ENCODE measurements around the gene SEMA6B. TPM values are rescaled to one million over a fixed set of nuclear protein-coding genes. Genes with fewer than 3 reads are reported as not detected.
"Not testable (repeated sequence)": the region's sequence is repeated elsewhere in the genome, so short reads cannot be mapped to it uniquely, and the experiment has no call there.

Gene SEMA6B
- polyA plus RNA-seq, 1 donor: 3.3 TPM

GRCh38 chr19:4543842-4544647 is 15.4 kb downstream of the SEMA6B start:
- Histone ChIP-seq H3K9me3 (ENCODE audit: control insufficient read depth, low read depth, low read length) (peaks cover 10% of the 10 kb centered on the region), H3K27me3 (ENCODE audit: control insufficient read depth, insufficient read depth, low read length) (no peaks in the 10 kb centered on the region), H3K4me3 (ENCODE audit: low read length) (no peak overlapping the region), H3K36me3 (ENCODE audit: control insufficient read depth, insufficient read depth, low read length) (no peaks in the 10 kb centered on the region), H3K4me1 (ENCODE audit: control insufficient read depth, insufficient read depth, low read length) (no peaks in the 10 kb centered on the region), H3K27ac (ENCODE audit: low read length) (no peak overlapping the region)
- no peak for DNase-seq
- 93% methylated on average over 6 of the region's 87 CpGs for WGBS (ENCODE audit: insufficient coverage, low lambda C conversion rate)

- no peak for DNase-seq
- H3K4me3 ChIP-seq (ENCODE audit: low read length): no peak overlapping the region
- no peaks in the 10 kb centered on the region for H3K27me3 ChIP-seq (ENCODE audit: control insufficient read depth, insufficient read depth, low read length)
- H3K36me3 ChIP-seq (ENCODE audit: control insufficient read depth, insufficient read depth, low read length): no peaks in the 10 kb centered on the region
- no peaks in the 10 kb centered on the region for H3K4me1 ChIP-seq (ENCODE audit: control insufficient read depth, insufficient read depth, low read length)
- H3K27ac ChIP-seq (ENCODE audit: low read length): no peak overlapping the region
- H3K9me3 ChIP-seq (ENCODE audit: control insufficient read depth, low read depth, low read length): peaks cover 10% of the 10 kb centered on the region
- WGBS (ENCODE audit: insufficient coverage, low lambda C conversion rate): no CpG with 5 or more reads among the region's 77 CpGs
Measured at GRCh38 chr19:4542896-4543841, 16.3 kb downstream of the SEMA6B start.

- not testable (repeated sequence) for H3K27me3 ChIP-seq (ENCODE audit: control insufficient read depth, insufficient read depth, low read length); H3K4me3 ChIP-seq (ENCODE audit: low read length); DNase-seq; H3K4me1 ChIP-seq (ENCODE audit: control insufficient read depth, insufficient read depth, low read length); H3K36me3 ChIP-seq (ENCODE audit: control insufficient read depth, insufficient read depth, low read length); H3K27ac ChIP-seq (ENCODE audit: low read length)
- no CpG with 5 or more reads among the region's 12 CpGs for WGBS (ENCODE audit: insufficient coverage, low lambda C conversion rate)
- H3K9me3 ChIP-seq (ENCODE audit: control insufficient read depth, low read depth, low read length): peaks cover 10% of the 10 kb centered on the region
Measured at GRCh38 chr19:4541806-4542145, 17.7 kb downstream of the SEMA6B start.

- Histone ChIP-seq H3K27ac (ENCODE audit: low read length) (no peak overlapping the region), H3K9me3 (ENCODE audit: control insufficient read depth, low read depth, low read length) (peaks cover 10% of the 10 kb centered on the region), H3K4me1 (ENCODE audit: control insufficient read depth, insufficient read depth, low read length) (no peaks in the 10 kb centered on the region), H3K27me3 (ENCODE audit: control insufficient read depth, insufficient read depth, low read length) (no peaks in the 10 kb centered on the region), H3K36me3 (ENCODE audit: control insufficient read depth, insufficient read depth, low read length) (no peaks in the 10 kb centered on the region), H3K4me3 (ENCODE audit: low read length) (no peak overlapping the region)
- no peak for DNase-seq
- 80% methylated on average over 1 of the region's 12 CpGs for WGBS (ENCODE audit: insufficient coverage, low lambda C conversion rate)
Measured at GRCh38 chr19:4541114-4541805, 18.2 kb downstream of the SEMA6B start.

- H3K9me3 ChIP-seq (ENCODE audit: control insufficient read depth, low read depth, low read length): peaks cover 13% of the 10 kb centered on the region
- H3K4me3 ChIP-seq (ENCODE audit: low read length): no peak within 1 kb of the TSS
- H3K27me3 ChIP-seq (ENCODE audit: control insufficient read depth, insufficient read depth, low read length): peaks cover 5% of the 10 kb centered on the region
- DNase-seq: peak; percentile 64 to 83
- H3K4me1 ChIP-seq (ENCODE audit: control insufficient read depth, insufficient read depth, low read length): peaks cover 8% of the 10 kb centered on the region
- peak within 1 kb of the TSS; percentile 6 for H3K27ac ChIP-seq (ENCODE audit: low read length)
- H3K36me3 ChIP-seq (ENCODE audit: control insufficient read depth, insufficient read depth, low read length): no peaks in the 10 kb centered on the region
- WGBS (ENCODE audit: insufficient coverage, low lambda C conversion rate): no CpG with 5 or more reads among the region's 14 CpGs
Measured at GRCh38 chr19:4539693-4540581, 19.5 kb downstream of the SEMA6B start, which contains the start of gene LRG1. LRG1 (minus strand) TSS chr19:4540036; CDS start chr19:4540013, 23 bp downstream.

- Histone ChIP-seq H3K27me3 (ENCODE audit: control insufficient read depth, insufficient read depth, low read length) (peaks cover 10% of the 10 kb centered on the region), H3K4me1 (ENCODE audit: control insufficient read depth, insufficient read depth, low read length) (peaks cover 8% of the 10 kb centered on the region), H3K4me3 (ENCODE audit: low read length) (no peak overlapping the region), H3K27ac (ENCODE audit: low read length) (no peak overlapping the region), H3K9me3 (ENCODE audit: control insufficient read depth, low read depth, low read length) (peaks cover 13% of the 10 kb centered on the region), H3K36me3 (ENCODE audit: control insufficient read depth, insufficient read depth, low read length) (no peaks in the 10 kb centered on the region)
- no CpG with 5 or more reads among the region's 3 CpGs for WGBS (ENCODE audit: insufficient coverage, low lambda C conversion rate)
- DNase-seq: no peak
Measured at GRCh38 chr19:4539169-4539692, 20.3 kb downstream of the SEMA6B start.

GRCh38 chr19:4538601-4538954 is 20.9 kb downstream of the SEMA6B start:
- Histone ChIP-seq H3K4me1 (ENCODE audit: control insufficient read depth, insufficient read depth, low read length) (peaks cover 8% of the 10 kb centered on the region), H3K4me3 (ENCODE audit: low read length) (no peak overlapping the region)
- WGBS (ENCODE audit: insufficient coverage, low lambda C conversion rate): 100% methylated on average over 1 of the region's 13 CpGs

GRCh38 chr19:4537953-4538600 is 21.4 kb downstream of the SEMA6B start:
- Histone ChIP-seq H3K9me3 (ENCODE audit: control insufficient read depth, low read depth, low read length) (peaks cover 12% of the 10 kb centered on the region), H3K4me1 (ENCODE audit: control insufficient read depth, insufficient read depth, low read length) (peaks cover 8% of the 10 kb centered on the region), H3K4me3 (ENCODE audit: low read length) (no peak overlapping the region), H3K36me3 (ENCODE audit: control insufficient read depth, insufficient read depth, low read length) (no peaks in the 10 kb centered on the region), H3K27me3 (ENCODE audit: control insufficient read depth, insufficient read depth, low read length) (peaks cover 13% of the 10 kb centered on the region), H3K27ac (ENCODE audit: low read length) (no peak overlapping the region)
- no CpG with 5 or more reads among the region's 27 CpGs for WGBS (ENCODE audit: insufficient coverage, low lambda C conversion rate)
- DNase-seq: no peak

More at GRCh38 chr19:4538601-4538954, 20.9 kb downstream of the SEMA6B start:
- Histone ChIP-seq H3K36me3 (ENCODE audit: control insufficient read depth, insufficient read depth, low read length) (no peaks in the 10 kb centered on the region), H3K27ac (ENCODE audit: low read length) (no peak overlapping the region), H3K9me3 (ENCODE audit: control insufficient read depth, low read depth, low read length) (peaks cover 12% of the 10 kb centered on the region), H3K27me3 (ENCODE audit: control insufficient read depth, insufficient read depth, low read length) (peaks cover 13% of the 10 kb centered on the region)
- no peak for DNase-seq

GRCh38 chr19:4536798-4537197 is 22.7 kb downstream of the SEMA6B start:
- Histone ChIP-seq H3K27ac (ENCODE audit: low read length) (no peak overlapping the region), H3K4me3 (ENCODE audit: low read length) (no peak overlapping the region), H3K36me3 (ENCODE audit: control insufficient read depth, insufficient read depth, low read length) (no peaks in the 10 kb centered on the region), H3K4me1 (ENCODE audit: control insufficient read depth, insufficient read depth, low read length) (peaks cover 8% of the 10 kb centered on the region), H3K27me3 (ENCODE audit: control insufficient read depth, insufficient read depth, low read length) (peaks cover 13% of the 10 kb centered on the region), H3K9me3 (ENCODE audit: control insufficient read depth, low read depth, low read length) (peaks cover 8% of the 10 kb centered on the region)
- DNase-seq: no peak
- no CpG with 5 or more reads among the region's 5 CpGs for WGBS (ENCODE audit: insufficient coverage, low lambda C conversion rate)
